Endothelial cell of umbilical vein (primary cell): ENCODE results near the gene SAP130. TPM values are rescaled to one million over a fixed set of nuclear protein-coding genes. Genes with fewer than 3 reads are reported as not detected.

Experiments
- BruUV-seq: library from RNA; stranded (reverse); fragments of 400-500 nt; replicated peaks from 2 replicates; lab custom pipeline; 2021; lab: Mats Ljungman, UMichigan
- CTCF ChIA-PET: fragments of 300-600, 350-600 bp; sonication (Branson Sonifier 250); formaldehyde crosslinking; loops from one replicate; lab custom pipeline; 2021; ENCODE audit warnings: antibody characterized with exemption, inconsistent platforms; lab: Charles Lee
- POLR2A ChIA-PET: fragments of 300-600, 350-600 bp; sonication (Branson Sonifier 250); formaldehyde crosslinking; loops from one replicate; lab custom pipeline; 2021; ENCODE audit warnings: antibody characterized with exemption, inconsistent platforms; lab: Charles Lee
- DNase-seq: peaks from one replicate; pipeline ENCODE4 v3.0.0-alpha.2; 2011; ENCODE audit warnings: low read depth, low spot score
- FAIRE-seq: peaks from 2 replicates; lab custom pipeline; 2011; peaks lifted over from hg19 to GRCh38; lab: Jason Lieb, UNC
- H2AFZ ChIP-seq: 2 replicates; pipeline ENCODE4 v1.6.0; 2012; ENCODE audit warnings: low read depth, low read length, control low read depth, inconsistent platforms
- H3K27ac ChIP-seq: 2 replicates; pipeline ENCODE4 v1.5.1; 2011; ENCODE audit warnings: low read depth, mild to moderate bottlenecking, control low read depth, low read length, moderate library complexity; ENCODE audit not compliant: insufficient read depth
- H3K27me3 ChIP-seq, 2 experiments: 2 replicates each; pipeline versions ENCODE4 v1.6.0 to v1.6.1; 2011; ENCODE audit warnings: low read length in 2 of 2, mixed read lengths in 1 of 2; ENCODE audit not compliant: control insufficient read depth in 2 of 2, insufficient read depth in 2 of 2
- H3K36me3 ChIP-seq, 2 experiments: 2 replicates in 1 of 2; 3 replicates in 1 of 2; pipeline ENCODE4 v1.5.1; 2011; ENCODE audit warnings: low read length in 2 of 2, mild to moderate bottlenecking in 1 of 2, moderate library complexity in 1 of 2; ENCODE audit not compliant: control insufficient read depth in 2 of 2, insufficient read depth in 2 of 2; ENCODE audit errors: extremely low read depth in 1 of 2
- H3K4me1 ChIP-seq: 3 replicates; pipeline ENCODE4 v1.5.1; 2011; ENCODE audit warnings: mild to moderate bottlenecking, low read length; ENCODE audit not compliant: control insufficient read depth, insufficient read depth; ENCODE audit errors: extremely low read depth
- H3K4me2 ChIP-seq: 2 replicates; pipeline ENCODE4 v1.6.1; 2011; ENCODE audit warnings: low read length, control low read depth, mixed read lengths; ENCODE audit not compliant: insufficient read depth
- H3K4me3 ChIP-seq, 3 experiments: fragments of 200-600 bp in 1 of 3; sonication (generic), shearing (Covaris generic) in 1 of 3; replicated peaks in 1 of 3; 2 replicates each; pipeline ENCODE4 v1.5.1; 2011 to 2016; ENCODE audit warnings: control low read depth in 3 of 3, low read length in 3 of 3, mild to moderate bottlenecking in 2 of 3, inconsistent platforms in 1 of 3, low read depth in 1 of 3, moderate library complexity in 1 of 3; ENCODE audit not compliant: insufficient read depth in 1 of 3
- H3K79me2 ChIP-seq: 2 replicates; pipeline ENCODE4 v1.6.0; 2012; ENCODE audit warnings: low read length, inconsistent platforms; ENCODE audit not compliant: control insufficient read depth, insufficient read depth
- H3K9ac ChIP-seq: replicated peaks from 2 replicates; pipeline ENCODE3; 2011; ENCODE audit warnings: low read length, control low read depth; ENCODE audit not compliant: insufficient read depth; ENCODE audit errors: extremely low read depth
- H3K9me1 ChIP-seq: replicated peaks from 3 replicates; pipeline ENCODE4 v1.6.0; 2011; ENCODE audit warnings: mild to moderate bottlenecking, low read length; ENCODE audit not compliant: control insufficient read depth, insufficient read depth; ENCODE audit errors: extremely low read depth
- H3K9me3 ChIP-seq: replicated peaks from 2 replicates; pipeline ENCODE4 v1.5.1; 2012; ENCODE audit warnings: low read length, inconsistent platforms; ENCODE audit not compliant: control insufficient read depth, insufficient read depth
- H4K20me1 ChIP-seq: replicated peaks from 2 replicates; pipeline ENCODE3; 2011; ENCODE audit warnings: mild to moderate bottlenecking, low read length; ENCODE audit not compliant: control insufficient read depth, insufficient read depth; ENCODE audit errors: extremely low read depth
- EZH2 ChIP-seq: IDR thresholded peaks from 2 replicates; pipeline ENCODE4 v1.6.1; 2012; ENCODE audit warnings: borderline replicate concordance, low read depth, mild to moderate bottlenecking, moderate library complexity, low read length, inconsistent platforms; ENCODE audit not compliant: severe bottlenecking
- FOS ChIP-seq: IDR thresholded peaks from 2 replicates; pipeline ENCODE4 v1.6.1; 2011; ENCODE audit warnings: mild to moderate bottlenecking, low read length, moderate library complexity, borderline replicate concordance; ENCODE audit not compliant: insufficient read depth
- GATA2 ChIP-seq: IDR thresholded peaks from 2 replicates; pipeline ENCODE4 v1.7.0; 2011; ENCODE audit warnings: low read depth, mild to moderate bottlenecking, moderate library complexity, mixed read lengths, low read length; ENCODE audit not compliant: insufficient read length, insufficient read depth
- JUN ChIP-seq: IDR thresholded peaks from 2 replicates; pipeline ENCODE4 v1.6.1; 2011; ENCODE audit warnings: borderline replicate concordance, low read depth; ENCODE audit not compliant: insufficient read length, insufficient read depth
- MYC ChIP-seq: IDR thresholded peaks from one replicate; pipeline ENCODE4 v1.6.1; 2011; ENCODE audit warnings: mild to moderate bottlenecking, low read depth, low read length
- POLR2A ChIP-seq: IDR thresholded peaks from 2 replicates; pipeline ENCODE4 v1.6.1; 2012; ENCODE audit warnings: low read depth, mild to moderate bottlenecking, control low read depth, low read length
- dilution Hi-C: fragments of 300-500 bp; cut with MboI; formaldehyde crosslinking; loops from one replicate; pipeline ENCODE4 v1.15.0; 2019; ENCODE audit warnings: low sequenced_read_pairs; ENCODE audit not compliant: extremely low pct_ligation_motif_present
- intact Hi-C: fragments of 100-400 bp; cut with micrococcal nuclease; formaldehyde crosslinking; loops from one replicate; pipeline ENCODE4 v1.10.0; 2022
- polyA plus RNA-seq, 4 experiments: library from polyadenylated mRNA; depleted of rRNA in 3 of 4; stranded (reverse) in 3 of 4; unstranded in 1 of 4; fragments of >200 nt; gene quantifications; 2 replicates each; pipeline versions ENCODE4 v1.2.1 to v1.2.3, GENCODE V29; 2011 to 2012; ENCODE audit warnings: missing spikeins in 1 of 4
- total RNA-seq: library from RNA; stranded (reverse); gene quantifications from 2 replicates; pipeline ENCODE4 v1.2.3, GENCODE V29; 2021
- TF ChIP-seq, protein P1 (sequence below): IDR thresholded peaks from 2 replicates; pipeline ENCODE4 v1.6.1; 2011; ENCODE audit not compliant: insufficient read depth, insufficient read length

Gene SAP130
- total and polyA plus RNA-seq, 2 donors (not counting 3 experiments of a cell fraction or from before 2014, with no cell fraction given): 26.8 to 34.3 TPM

DNA sequence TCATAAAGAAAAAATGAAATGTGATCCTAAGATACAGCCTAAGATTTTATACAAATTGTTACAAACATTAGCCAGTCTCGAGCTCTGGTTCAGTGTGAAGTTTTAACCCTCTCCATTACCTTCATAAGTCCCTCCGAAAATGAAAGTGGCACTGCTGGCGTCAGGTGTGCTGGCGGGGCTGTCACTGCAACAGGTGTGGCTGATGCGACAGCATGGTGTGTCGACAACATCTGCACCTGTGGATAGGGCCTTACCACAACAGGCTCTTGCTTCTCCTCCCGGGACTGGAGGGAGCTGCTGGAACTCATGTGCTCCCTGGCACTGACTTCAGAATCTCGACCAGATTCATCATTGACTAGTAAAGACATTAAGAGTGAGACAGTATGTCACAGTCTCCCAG, 10.3 kb downstream of the SAP130 start:
- H3K79me2 ChIP-seq: peaks cover 2% of the 10 kb centered on the region
- H3K9me3 ChIP-seq: no peaks in the 10 kb centered on the region
- DNase-seq: no peak
- no peak overlapping the region for H3K9ac ChIP-seq
- dilution Hi-C loops: no loop called here
- no peak for TF ChIP-seq FOS
- TF ChIP-seq EZH2: no peak
- no peak for TF ChIP-seq GATA2
- TF ChIP-seq, protein P1, sequence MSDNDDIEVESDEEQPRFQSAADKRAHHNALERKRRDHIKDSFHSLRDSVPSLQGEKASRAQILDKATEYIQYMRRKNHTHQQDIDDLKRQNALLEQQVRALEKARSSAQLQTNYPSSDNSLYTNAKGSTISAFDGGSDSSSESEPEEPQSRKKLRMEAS: no peak
- TF ChIP-seq POLR2A: no peak
- H3K27ac ChIP-seq: no peak overlapping the region
- BruUV-seq: no TSS peak
- no peak overlapping the region for H3K4me2 ChIP-seq
- H3K4me1 ChIP-seq: no peaks in the 10 kb centered on the region
- POLR2A ChIA-PET: no interaction called here
- CTCF ChIA-PET: no interaction called here
- intact Hi-C loops: no loop called here
- peaks cover 11 to 21% of the 10 kb centered on the region in 2 experiments for H3K36me3 ChIP-seq
- no peaks in the 10 kb centered on the region for H4K20me1 ChIP-seq
- H2AFZ ChIP-seq: no peak overlapping the region
- H3K27me3 ChIP-seq: no peaks in the 10 kb centered on the region
- no peak overlapping the region for H3K4me3 ChIP-seq
- FAIRE-seq: no peak
- H3K9me1 ChIP-seq: no peaks in the 10 kb centered on the region

DNA sequence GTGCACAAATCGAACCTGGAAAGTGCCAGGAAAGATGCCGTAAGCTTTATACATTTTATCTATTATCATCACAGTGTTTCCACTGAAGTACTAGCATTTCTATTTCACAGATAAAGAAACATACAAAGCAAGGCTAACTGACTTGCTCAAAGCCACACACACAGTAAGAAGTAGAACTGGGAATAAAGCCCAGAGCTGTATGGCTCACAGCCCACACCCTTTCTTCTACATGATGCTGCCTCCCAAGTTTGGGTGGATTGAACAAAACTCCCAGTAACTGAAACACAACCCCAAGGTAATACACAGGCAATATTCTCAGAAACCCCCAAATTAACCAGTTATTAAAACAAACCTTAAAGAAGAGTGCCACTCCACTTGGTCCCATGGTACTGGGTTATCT, 11.2 kb downstream of the SAP130 start:
- H3K9ac ChIP-seq: no peak overlapping the region
- FAIRE-seq (no peak), DNase-seq (no peak)
- POLR2A ChIA-PET: no interaction called here
- intact Hi-C loops (no loop called here), dilution Hi-C loops (no loop called here)
- no peaks in the 10 kb centered on the region for H4K20me1 ChIP-seq
- H2AFZ ChIP-seq: no peak overlapping the region
- H3K27me3 ChIP-seq: no peaks in the 10 kb centered on the region
- H3K9me1 ChIP-seq: no peaks in the 10 kb centered on the region
- BruUV-seq: no TSS peak
- H3K4me2 ChIP-seq: no peak overlapping the region
- H3K4me1 ChIP-seq: no peaks in the 10 kb centered on the region
- H3K79me2 ChIP-seq: no peaks in the 10 kb centered on the region
- no peak for TF ChIP-seq EZH2
- no peak for TF ChIP-seq MYC
- TF ChIP-seq, protein P1: no peak
- no peak for TF ChIP-seq POLR2A
- TF ChIP-seq JUN: no peak
- TF ChIP-seq FOS: no peak
- H3K36me3 ChIP-seq: peaks cover 12 to 21% of the 10 kb centered on the region in 2 experiments
- H3K4me3 ChIP-seq: no peak overlapping the region
- no peaks in the 10 kb centered on the region for H3K9me3 ChIP-seq
- no peak overlapping the region for H3K27ac ChIP-seq
- CTCF ChIA-PET: no interaction called here
